Neural progenitor cell (in vitro differentiated cells): Measurements from ENCODE around the gene RHBDD3.

Source experiments
- EZH2 ChIP-seq: fragments of 200-600 bp; sonication (generic); IDR thresholded peaks from 2 replicates; pipeline ENCODE4 v1.6.1; 2017; ENCODE audit warnings: antibody characterized with exemption, mild to moderate bottlenecking, moderate library complexity
- EZH2phosphoT487 ChIP-seq: fragments of 200-600 bp; sonication (generic); IDR thresholded peaks from 2 replicates; pipeline ENCODE4 v1.6.1; 2017; ENCODE audit warnings: antibody characterized with exemption
- TF ChIP-seq, protein P1 (sequence below): fragments of 200-600 bp; sonication (generic); IDR thresholded peaks from 2 replicates; pipeline ENCODE4 v1.5.1; 2017; ENCODE audit warnings: antibody characterized with exemption, mild to moderate bottlenecking

DNA sequence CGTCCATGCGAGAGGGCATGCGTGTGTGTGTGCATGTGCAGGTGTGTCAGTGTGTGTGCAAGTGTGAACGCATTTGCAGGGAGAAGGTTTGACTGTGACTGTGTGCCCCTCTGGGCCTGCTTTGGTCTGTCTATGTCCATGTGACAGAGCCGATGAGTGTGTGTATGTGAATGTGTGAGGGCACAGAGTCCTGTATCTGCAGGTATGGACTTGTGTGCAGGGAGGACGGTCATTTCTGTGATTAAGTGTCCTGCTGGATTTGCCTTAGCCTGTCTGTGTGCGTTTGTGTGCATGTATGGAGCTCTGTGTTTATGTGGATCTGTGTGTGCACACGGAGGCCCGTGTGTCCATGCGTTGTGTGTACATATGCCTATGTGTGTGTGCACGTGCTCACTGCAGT lies 56.7 kb downstream of the RHBDD3 start:
- TF ChIP-seq, protein P1, sequence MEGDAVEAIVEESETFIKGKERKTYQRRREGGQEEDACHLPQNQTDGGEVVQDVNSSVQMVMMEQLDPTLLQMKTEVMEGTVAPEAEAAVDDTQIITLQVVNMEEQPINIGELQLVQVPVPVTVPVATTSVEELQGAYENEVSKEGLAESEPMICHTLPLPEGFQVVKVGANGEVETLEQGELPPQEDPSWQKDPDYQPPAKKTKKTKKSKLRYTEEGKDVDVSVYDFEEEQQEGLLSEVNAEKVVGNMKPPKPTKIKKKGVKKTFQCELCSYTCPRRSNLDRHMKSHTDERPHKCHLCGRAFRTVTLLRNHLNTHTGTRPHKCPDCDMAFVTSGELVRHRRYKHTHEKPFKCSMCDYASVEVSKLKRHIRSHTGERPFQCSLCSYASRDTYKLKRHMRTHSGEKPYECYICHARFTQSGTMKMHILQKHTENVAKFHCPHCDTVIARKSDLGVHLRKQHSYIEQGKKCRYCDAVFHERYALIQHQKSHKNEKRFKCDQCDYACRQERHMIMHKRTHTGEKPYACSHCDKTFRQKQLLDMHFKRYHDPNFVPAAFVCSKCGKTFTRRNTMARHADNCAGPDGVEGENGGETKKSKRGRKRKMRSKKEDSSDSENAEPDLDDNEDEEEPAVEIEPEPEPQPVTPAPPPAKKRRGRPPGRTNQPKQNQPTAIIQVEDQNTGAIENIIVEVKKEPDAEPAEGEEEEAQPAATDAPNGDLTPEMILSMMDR, result no peak
- no peak for TF ChIP-seq EZH2
- TF ChIP-seq EZH2phosphoT487, result no peak
